Breast epithelium (tissue), 3 donors: Measurements from ENCODE around the gene BACH2.

Experiments
- CTCF ChIP-seq, 3 donors: fragments of 450-650 bp; IDR thresholded peaks; one replicate each; pipeline ENCODE4 v1.5.1; 2016 to 2017; ENCODE audit warnings: antibody characterized with exemption in 3 of 3, mild to moderate bottlenecking in 3 of 3, moderate library complexity in 3 of 3
- POLR2A ChIP-seq: fragments of 450-650 bp; IDR thresholded peaks from one replicate; pipeline ENCODE4 v1.6.1; 2016; ENCODE audit warnings: antibody characterized with exemption, mild to moderate bottlenecking, moderate library complexity

GRCh38 chr6:90035047-90035723, 261.5 kb downstream of the BACH2 start:
- TF ChIP-seq CTCF (IDR thresholded peaks at IDR 0.05) (no peak), POLR2A (no peak)
